PC-3 (cell line): ENCODE data around the gene KIT. TPM values are rescaled to one million over a fixed set of nuclear protein-coding genes. Genes with fewer than 3 reads are reported as not detected.

Source experiments
- ATAC-seq: fragments of 200-7000 bp; cut with Tn5 transposase; 2 replicates; pipeline ENCODE4 v1.9.1; 2020; ENCODE audit warnings: mild to moderate bottlenecking, moderate library complexity
- BruUV-seq: library from RNA; stranded (reverse); fragments of 400-500 nt; replicated peaks from 2 replicates; lab custom pipeline; 2021; lab: Mats Ljungman, UMichigan
- CTCF ChIA-PET: fragments of 300-600 bp; sonication (Branson Sonifier 250); formaldehyde crosslinking; loops from one replicate; lab custom pipeline; 2022; ENCODE audit warnings: antibody characterized with exemption; lab: Charles Lee
- POLR2A ChIA-PET: fragments of 300-600 bp; sonication (Branson Sonifier 250); formaldehyde crosslinking; loops from one replicate; lab custom pipeline; 2022; ENCODE audit warnings: antibody characterized with exemption; ENCODE audit not compliant: unreplicated experiment; lab: Charles Lee
- DNase-seq: peaks from one replicate; pipeline ENCODE4 v3.0.0-alpha.2; 2015
- H2AFZ ChIP-seq: fragments of 300-600 bp; sonication (generic); 2 replicates; pipeline ENCODE4 v1.6.0; 2016; ENCODE audit warnings: antibody characterized with exemption, low read length
- H3F3A ChIP-seq: fragments of 300-600 bp; sonication (generic); one replicate; pipeline ENCODE4 v1.6.0; 2017; ENCODE audit warnings: antibody characterized with exemption, low read length, control low read depth, mild to moderate bottlenecking; ENCODE audit not compliant: unreplicated experiment
- H3K27ac ChIP-seq: fragments of 300-600 bp; sonication (generic); 2 replicates; pipeline ENCODE4 v1.5.1; 2016; ENCODE audit warnings: mild to moderate bottlenecking, low read length
- H3K27me3 ChIP-seq: fragments of 300-600 bp; sonication (generic); 2 replicates; pipeline ENCODE4 v1.6.1; 2016; ENCODE audit warnings: low read length, mixed read lengths
- H3K36me3 ChIP-seq: fragments of 300-600 bp; sonication (generic); 2 replicates; pipeline ENCODE4 v1.6.1; 2016; ENCODE audit warnings: low read depth, mixed run types, low read length, mixed read lengths
- H3K4me1 ChIP-seq: fragments of 300-600 bp; sonication (generic); 2 replicates; pipeline ENCODE4 v1.5.1; 2016; ENCODE audit warnings: low read length; ENCODE audit not compliant: insufficient read depth
- H3K4me2 ChIP-seq: fragments of 300-600 bp; sonication (generic); 2 replicates; pipeline ENCODE4 v1.6.0; 2016; ENCODE audit warnings: low read length
- H3K4me3 ChIP-seq: fragments of 300-600 bp; sonication (generic); 2 replicates; pipeline ENCODE4 v1.5.1; 2016; ENCODE audit warnings: mild to moderate bottlenecking, low read length, mixed read lengths
- H3K79me2 ChIP-seq: fragments of 300-600 bp; sonication (generic); 2 replicates; pipeline ENCODE4 v1.6.1; 2017; ENCODE audit warnings: low read length, mixed read lengths
- H3K9ac ChIP-seq: fragments of 300-600 bp; sonication (generic); 2 replicates; pipeline ENCODE4 v1.6.0; 2016; ENCODE audit warnings: mild to moderate bottlenecking, low read length
- H3K9me2 ChIP-seq: fragments of 300-600 bp; sonication (generic); replicated peaks from 2 replicates; pipeline ENCODE4 v1.6.1; 2016; ENCODE audit warnings: mixed run types, low read length, mixed read lengths
- H3K9me3 ChIP-seq: fragments of 300-600 bp; sonication (generic); 2 replicates; pipeline ENCODE4 v1.6.1; 2016; ENCODE audit warnings: low read length, mixed read lengths
- H4K20me1 ChIP-seq: fragments of 300-600 bp; sonication (generic); 2 replicates; pipeline ENCODE4 v1.6.1; 2016; ENCODE audit warnings: low read length, mixed read lengths
- CTCF ChIP-seq: fragments of 300-600 bp; sonication (generic); conservative IDR thresholded peaks from 2 replicates; pipeline ENCODE4 v1.5.1; 2017; ENCODE audit warnings: antibody characterized with exemption, low read depth, mild to moderate bottlenecking, low read length
- EZH2 ChIP-seq: fragments of 300-600 bp; sonication (generic); IDR thresholded peaks from one replicate; pipeline ENCODE4 v1.6.1; 2017; ENCODE audit warnings: antibody characterized with exemption, mild to moderate bottlenecking, low read length; ENCODE audit not compliant: unreplicated experiment
- EZH2phosphoT487 ChIP-seq: fragments of 300-600 bp; sonication (generic); IDR thresholded peaks from 2 replicates; pipeline ENCODE4 v1.6.1; 2018; ENCODE audit warnings: mild to moderate bottlenecking, antibody characterized with exemption, low read length, borderline replicate concordance
- intact Hi-C: fragments of 100-400 bp; cut with micrococcal nuclease; formaldehyde crosslinking; loops from 2 replicates; pipeline ENCODE4 v1.9.0; 2023
- total RNA-seq: library from RNA; depleted of rRNA; stranded (reverse); fragments of >200 nt; gene quantifications from 2 replicates; pipeline ENCODE4 v1.2.3, GENCODE V29; 2014

The KIT gene
- total RNA-seq, 1 experiment from 2014 or later, result not detected

GRCh38 chr4:54723820-54724219 is 66.1 kb downstream of the KIT start:
- no peak for TF ChIP-seq EZH2
- TF ChIP-seq CTCF, result no peak
- TF ChIP-seq EZH2phosphoT487, result no peak
- POLR2A ChIA-PET, result no interaction called here
- no peak overlapping the region for H2AFZ ChIP-seq
- H3K9me2 ChIP-seq, result no peaks in the 10 kb centered on the region
- peaks cover 91% of the 10 kb centered on the region for H3K27me3 ChIP-seq
- H4K20me1 ChIP-seq, result no peaks in the 10 kb centered on the region
- no peak overlapping the region for H3K9ac ChIP-seq
- H3K4me3 ChIP-seq, result no peak overlapping the region
- H3K4me2 ChIP-seq, result no peak overlapping the region
- no peaks in the 10 kb centered on the region for H3F3A ChIP-seq
- intact Hi-C loops, result no loop called here
- CTCF ChIA-PET, result no interaction called here
- ATAC-seq (no peak), DNase-seq (no peak)
- no peaks in the 10 kb centered on the region for H3K36me3 ChIP-seq
- no peak overlapping the region for H3K27ac ChIP-seq
- H3K9me3 ChIP-seq, result no peaks in the 10 kb centered on the region
- no TSS peak for BruUV-seq
- no peaks in the 10 kb centered on the region for H3K4me1 ChIP-seq
- no peaks in the 10 kb centered on the region for H3K79me2 ChIP-seq

GRCh38 chr4:54726907-54727306 is 69.2 kb downstream of the KIT start:
- Histone ChIP-seq H3K9me2 (no peaks in the 10 kb centered on the region), H4K20me1 (no peaks in the 10 kb centered on the region), H3K27me3 (peaks cover 90% of the 10 kb centered on the region), H2AFZ (no peak overlapping the region), H3K4me3 (no peak overlapping the region), H3K4me2 (no peak overlapping the region), H3K36me3 (no peaks in the 10 kb centered on the region), H3K4me1 (no peaks in the 10 kb centered on the region), H3K27ac (no peak overlapping the region), H3K9ac (no peak overlapping the region), H3K9me3 (no peaks in the 10 kb centered on the region), H3F3A (no peaks in the 10 kb centered on the region), H3K79me2 (no peaks in the 10 kb centered on the region)
- intact Hi-C loops, result no loop called here
- ChIA-PET POLR2A (no interaction called here), CTCF (no interaction called here)
- ATAC-seq, result no peak
- no peak for DNase-seq
- TF ChIP-seq EZH2 (no peak), EZH2phosphoT487 (no peak), CTCF (no peak)
- no TSS peak for BruUV-seq

GRCh38 chr4:54727346-54727745 is 69.6 kb downstream of the KIT start:
- Histone ChIP-seq H3K9me2 (no peaks in the 10 kb centered on the region), H3K9me3 (no peaks in the 10 kb centered on the region), H3K9ac (no peak overlapping the region), H3K4me3 (no peak overlapping the region), H3K4me1 (no peaks in the 10 kb centered on the region), H2AFZ (no peak overlapping the region), H3K79me2 (no peaks in the 10 kb centered on the region), H3K36me3 (no peaks in the 10 kb centered on the region), H3K27me3 (peaks cover 91% of the 10 kb centered on the region), H3K27ac (no peak overlapping the region), H3K4me2 (no peak overlapping the region), H3F3A (no peaks in the 10 kb centered on the region), H4K20me1 (no peaks in the 10 kb centered on the region)
- CTCF ChIA-PET, result no interaction called here
- DNase-seq, result no peak
- intact Hi-C loops, result no loop called here
- BruUV-seq, result no TSS peak
- ATAC-seq, result no peak
- TF ChIP-seq EZH2phosphoT487, result no peak
- POLR2A ChIA-PET, result no interaction called here
